Liver (tissue), 3 donors: ENCODE measurements around the gene EHF.

ENCODE experiments used
- ATF3 ChIP-seq: IDR thresholded peaks from 2 replicates; pipeline ENCODE4 v1.6.1; 2016; ENCODE audit warnings: antibody characterized with exemption
- FOXA1 ChIP-seq: IDR thresholded peaks from 2 replicates; pipeline ENCODE4 v1.6.1; 2016; ENCODE audit warnings: antibody characterized with exemption
- GABPA ChIP-seq, 2 donors: IDR thresholded peaks in 1 of 2; conservative IDR thresholded peaks in 1 of 2; 2 replicates each; pipeline ENCODE4 v1.6.1; 2016; ENCODE audit warnings: antibody characterized with exemption in 2 of 2, mild to moderate bottlenecking in 1 of 2, moderate library complexity in 1 of 2
- JUND ChIP-seq, 2 donors: IDR thresholded peaks; 2 replicates each; pipeline ENCODE4 v1.6.1; 2016; ENCODE audit warnings: antibody characterized with exemption in 2 of 2
- RAD21 ChIP-seq, 2 donors: IDR thresholded peaks; 2 replicates each; pipeline ENCODE4 v1.6.1; 2016; ENCODE audit warnings: antibody characterized with exemption in 2 of 2, mild to moderate bottlenecking in 2 of 2
- RXRA ChIP-seq, 2 donors: IDR thresholded peaks; 2 replicates each; pipeline ENCODE4 v1.6.1; 2017 to 2018; ENCODE audit warnings: antibody characterized with exemption in 2 of 2, mild to moderate bottlenecking in 1 of 2
- SP1 ChIP-seq: IDR thresholded peaks from 2 replicates; pipeline ENCODE4 v1.6.1; 2018; ENCODE audit warnings: antibody characterized with exemption, mild to moderate bottlenecking
- TAF1 ChIP-seq: conservative IDR thresholded peaks from 2 replicates; pipeline ENCODE4 v1.6.1; 2016; ENCODE audit warnings: antibody characterized with exemption, mild to moderate bottlenecking
- YY1 ChIP-seq: IDR thresholded peaks from 2 replicates; pipeline ENCODE4 v1.6.1; 2016; ENCODE audit warnings: antibody characterized with exemption, mild to moderate bottlenecking
- TF ChIP-seq, protein P1 (sequence below): fragments of 150-350 bp; IDR thresholded peaks from 2 replicates; pipeline ENCODE4 v1.5.1; 2017; ENCODE audit warnings: improper control_type of control experiment, low read depth, low read length; ENCODE audit not compliant: missing input control
- TF ChIP-seq, protein P2 (sequence below): IDR thresholded peaks from 2 replicates; pipeline ENCODE4 v1.6.1; 2016; ENCODE audit warnings: antibody characterized with exemption
- donor health status: healthy.
- donor health status: healthy.

GRCh38 chr11:34665077-34665835 is 44.4 kb downstream of the EHF start:
- TF ChIP-seq, protein P1, sequence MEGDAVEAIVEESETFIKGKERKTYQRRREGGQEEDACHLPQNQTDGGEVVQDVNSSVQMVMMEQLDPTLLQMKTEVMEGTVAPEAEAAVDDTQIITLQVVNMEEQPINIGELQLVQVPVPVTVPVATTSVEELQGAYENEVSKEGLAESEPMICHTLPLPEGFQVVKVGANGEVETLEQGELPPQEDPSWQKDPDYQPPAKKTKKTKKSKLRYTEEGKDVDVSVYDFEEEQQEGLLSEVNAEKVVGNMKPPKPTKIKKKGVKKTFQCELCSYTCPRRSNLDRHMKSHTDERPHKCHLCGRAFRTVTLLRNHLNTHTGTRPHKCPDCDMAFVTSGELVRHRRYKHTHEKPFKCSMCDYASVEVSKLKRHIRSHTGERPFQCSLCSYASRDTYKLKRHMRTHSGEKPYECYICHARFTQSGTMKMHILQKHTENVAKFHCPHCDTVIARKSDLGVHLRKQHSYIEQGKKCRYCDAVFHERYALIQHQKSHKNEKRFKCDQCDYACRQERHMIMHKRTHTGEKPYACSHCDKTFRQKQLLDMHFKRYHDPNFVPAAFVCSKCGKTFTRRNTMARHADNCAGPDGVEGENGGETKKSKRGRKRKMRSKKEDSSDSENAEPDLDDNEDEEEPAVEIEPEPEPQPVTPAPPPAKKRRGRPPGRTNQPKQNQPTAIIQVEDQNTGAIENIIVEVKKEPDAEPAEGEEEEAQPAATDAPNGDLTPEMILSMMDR = no peak
- TF ChIP-seq TAF1 (no peak), RXRA (IDR thresholded peaks at IDR 0.05) (peak; percentile 37 to 69), GABPA (IDR thresholded peaks at IDR 0.05 in 1 of 2, conservative IDR thresholded peaks at IDR 0.05 in 1 of 2) (no peak), SP1 (peak; percentile 8), YY1 (no peak), ATF3 (no peak), FOXA1 (peak; percentile 67), JUND (IDR thresholded peaks at IDR 0.05) (peak in 1 of 2 donors; percentile 39), RAD21 (IDR thresholded peaks at IDR 0.05) (peak; percentile 43 to 48)
- TF ChIP-seq, protein P2, sequence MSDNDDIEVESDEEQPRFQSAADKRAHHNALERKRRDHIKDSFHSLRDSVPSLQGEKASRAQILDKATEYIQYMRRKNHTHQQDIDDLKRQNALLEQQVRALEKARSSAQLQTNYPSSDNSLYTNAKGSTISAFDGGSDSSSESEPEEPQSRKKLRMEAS = no peak
